ENCODE data around the gene ORMDL3.
"Not testable (repeated sequence)": the region's sequence is repeated elsewhere in the genome, so short reads cannot be mapped to it uniquely, and the experiment has no call there.

The ORMDL3 gene

DNA sequence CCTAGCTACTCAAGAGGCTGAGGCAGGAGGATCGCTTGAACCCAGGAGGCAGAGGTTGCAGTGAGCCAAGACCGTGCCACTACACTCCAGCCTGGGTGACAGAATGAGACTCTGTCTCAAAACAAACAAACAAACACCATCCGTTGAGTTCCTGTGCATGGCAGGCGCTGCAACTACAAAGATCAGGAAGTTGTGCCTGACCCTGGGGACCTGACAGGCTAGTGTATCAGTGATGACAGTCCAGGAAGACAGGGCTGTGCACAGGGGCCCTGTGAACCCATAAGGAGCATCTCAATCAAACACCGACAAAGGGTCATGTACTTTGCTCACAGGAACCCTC lies 21.1 kb upstream of the ORMDL3 start:
- DNase-seq: not testable (repeated sequence)

DNA sequence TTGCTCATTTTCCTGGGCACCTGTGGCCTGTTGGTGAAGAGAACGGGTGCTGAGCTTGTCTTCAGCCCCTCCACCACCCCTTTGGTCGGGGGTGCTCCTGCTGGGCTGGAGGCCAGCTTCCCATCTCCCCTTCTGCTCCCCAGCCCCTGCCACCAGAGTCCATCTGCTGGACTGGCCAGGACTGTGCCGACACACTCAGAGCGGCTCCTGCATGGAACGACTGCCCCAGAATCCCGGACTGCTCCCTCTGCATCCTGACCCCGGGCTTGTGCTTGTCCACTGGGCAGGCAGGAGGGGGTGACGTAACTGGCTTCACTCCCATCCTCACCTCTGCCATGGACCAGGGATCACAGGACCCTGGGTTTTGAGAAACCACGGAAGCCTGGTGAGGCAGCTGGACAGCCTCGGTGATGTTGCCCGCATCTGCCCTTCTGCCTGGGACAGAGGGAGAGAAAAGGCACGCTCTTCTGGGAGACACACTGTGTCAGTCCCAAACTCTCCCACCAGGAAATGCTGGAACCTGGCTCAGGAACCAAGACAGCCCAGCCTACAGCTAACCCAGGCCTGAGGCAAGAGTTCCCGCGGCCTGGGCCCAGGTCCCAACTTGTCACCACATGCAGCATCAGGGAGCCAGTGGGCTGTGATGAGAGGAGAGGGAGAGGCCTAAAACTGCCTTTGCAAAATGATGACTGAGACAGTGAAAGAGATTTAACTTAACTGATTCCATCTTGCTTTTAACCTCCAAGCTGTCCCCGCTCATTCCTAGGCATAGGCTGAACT lies 19.3 kb upstream of the ORMDL3 start:
- DNase-seq: no peak

DNA sequence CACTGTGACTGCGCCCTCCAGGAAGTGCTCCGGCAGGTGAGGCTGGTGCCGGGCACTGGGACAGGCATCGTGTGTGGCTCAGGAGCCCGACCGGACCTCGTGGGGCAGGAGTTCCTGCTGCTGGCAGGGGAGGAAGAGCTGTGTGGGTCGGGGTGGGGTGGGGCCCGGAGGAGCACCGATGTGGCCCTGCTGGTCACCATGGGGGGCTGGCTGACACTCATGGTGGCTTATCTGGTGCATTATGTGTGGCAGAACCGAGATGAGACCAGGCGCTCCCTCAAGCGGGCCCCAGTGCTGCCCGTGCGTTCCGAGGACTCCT lies 17.0 kb upstream of the ORMDL3 start:
- DNase-seq: no peak

DNA sequence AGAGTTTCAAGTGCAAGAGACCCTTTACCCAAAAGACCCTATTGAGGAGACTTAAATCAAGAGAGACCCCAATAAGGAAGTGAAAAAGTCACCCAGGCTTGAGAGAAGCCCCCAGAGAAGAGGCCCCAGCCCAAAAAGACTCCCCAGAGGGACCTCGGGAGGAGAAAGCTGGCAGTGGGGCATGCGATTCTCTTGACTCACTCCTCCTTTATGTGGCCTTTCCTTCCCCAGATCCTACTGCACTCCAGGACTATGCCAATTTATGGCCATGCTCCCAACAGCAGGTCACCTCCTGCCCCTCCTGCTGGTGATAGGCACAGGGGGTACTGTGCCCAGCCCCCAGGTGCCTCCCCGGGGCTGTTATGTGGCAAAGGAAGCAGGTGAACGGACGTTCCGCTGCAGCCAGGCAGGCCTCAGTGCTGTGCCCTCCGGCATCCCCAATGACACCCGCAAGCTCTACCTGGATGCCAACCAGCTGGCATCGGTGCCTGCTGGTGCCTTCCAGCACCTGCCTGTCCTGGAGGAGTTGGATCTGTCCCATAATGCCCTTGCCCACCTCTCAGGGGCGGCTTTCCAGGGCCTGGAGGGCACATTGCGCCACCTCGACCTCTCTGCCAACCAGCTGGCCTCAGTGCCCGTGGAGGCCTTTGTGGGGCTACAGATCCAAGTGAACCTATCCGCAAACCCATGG lies 16.4 kb upstream of the ORMDL3 start:
- DNase-seq: no peak

DNA sequence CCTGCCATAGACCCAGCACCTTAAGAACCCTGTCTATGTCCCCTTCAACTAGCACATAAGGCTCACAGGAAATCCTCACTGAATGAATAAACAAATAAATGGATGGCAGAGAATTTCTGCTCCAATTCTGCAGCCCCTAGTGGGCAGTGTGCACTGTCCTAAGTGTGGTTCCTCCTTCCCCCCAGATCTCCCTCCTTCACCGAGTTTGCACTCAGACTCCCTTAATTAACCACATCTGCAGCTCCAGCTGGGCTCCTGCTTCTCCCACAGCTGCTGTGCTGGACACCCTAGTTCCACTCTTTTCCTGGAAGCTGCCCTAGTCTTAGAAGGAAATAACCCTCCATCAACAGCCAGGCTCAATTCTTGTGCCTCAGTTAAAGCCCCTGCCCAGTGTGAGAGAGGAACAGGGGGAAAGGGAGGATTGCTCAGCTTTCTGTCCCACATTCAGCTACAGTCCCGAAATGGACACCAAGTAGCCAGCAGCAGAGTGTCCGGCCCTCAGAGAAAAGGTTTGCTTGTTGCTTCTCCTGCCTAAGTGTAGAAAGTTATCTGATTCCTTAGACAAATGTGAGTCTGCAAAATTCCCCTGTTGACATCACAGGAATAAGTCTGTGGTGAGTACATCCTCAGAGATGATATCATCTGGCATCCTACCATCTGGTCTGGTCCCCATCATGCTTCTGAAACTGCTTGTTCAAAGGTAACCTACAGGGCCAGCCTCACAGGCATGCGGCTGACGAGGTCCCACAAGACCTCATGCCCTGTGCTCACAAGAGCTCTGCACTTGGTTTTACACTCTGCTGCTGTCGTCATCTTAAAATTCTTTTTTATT lies 12.4 kb upstream of the ORMDL3 start:
- peak; percentile 64 for DNase-seq

DNA sequence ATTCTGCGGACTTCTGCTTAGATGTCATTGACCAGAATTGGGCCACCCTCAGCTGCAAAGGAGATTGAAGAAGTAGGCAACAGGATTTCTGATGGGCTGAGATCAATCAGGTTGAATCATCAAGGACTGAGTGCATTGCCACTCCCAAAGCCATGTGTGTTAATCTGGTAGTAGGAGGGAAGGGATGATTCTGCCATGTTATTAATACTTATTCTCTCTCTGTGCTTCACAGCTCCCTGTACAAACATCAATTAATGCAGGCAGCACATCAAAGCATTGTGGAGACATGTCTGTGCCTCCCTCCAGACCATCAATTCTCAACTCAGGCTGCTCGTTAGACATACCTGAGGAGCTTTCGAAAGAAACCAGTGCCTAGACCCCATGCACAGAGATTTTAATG lies 11.7 kb upstream of the ORMDL3 start:
- DNase-seq: no peak

DNA sequence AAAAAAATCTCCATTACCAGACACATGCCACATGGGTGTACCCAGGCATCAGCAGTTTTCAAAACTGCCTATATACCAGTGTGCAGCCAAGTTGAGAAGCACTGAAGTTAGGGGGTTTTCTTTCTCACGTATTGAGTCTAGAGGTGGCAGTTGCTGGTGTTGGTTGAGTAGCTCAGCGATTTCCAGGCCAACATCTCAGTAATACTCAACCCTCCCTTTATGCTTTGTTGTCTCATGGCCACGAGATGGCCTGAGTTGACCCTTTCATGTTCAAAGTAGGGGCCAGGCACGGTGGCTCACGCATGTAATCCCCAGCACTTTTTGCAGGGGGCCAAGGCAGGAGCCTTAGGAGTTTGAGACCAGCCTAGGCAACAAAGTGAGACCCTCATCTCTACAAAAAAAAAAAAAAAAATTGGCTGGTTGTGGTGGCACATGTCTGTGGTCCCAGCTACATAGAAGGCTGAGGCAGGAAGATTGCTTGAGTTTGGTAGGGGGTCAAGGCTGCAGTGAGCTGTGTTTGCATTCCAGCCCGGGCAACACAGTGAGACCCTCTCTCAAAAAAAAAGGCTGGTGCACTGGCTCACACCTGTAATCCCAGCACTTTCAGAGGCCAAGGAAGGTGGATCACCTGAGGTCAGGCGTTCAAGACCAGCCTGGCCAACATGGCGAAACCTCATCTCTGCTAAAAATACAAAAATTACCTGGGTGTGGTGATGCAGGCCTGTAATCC lies 10.9 kb upstream of the ORMDL3 start:
- DNase-seq: no peak

DNA sequence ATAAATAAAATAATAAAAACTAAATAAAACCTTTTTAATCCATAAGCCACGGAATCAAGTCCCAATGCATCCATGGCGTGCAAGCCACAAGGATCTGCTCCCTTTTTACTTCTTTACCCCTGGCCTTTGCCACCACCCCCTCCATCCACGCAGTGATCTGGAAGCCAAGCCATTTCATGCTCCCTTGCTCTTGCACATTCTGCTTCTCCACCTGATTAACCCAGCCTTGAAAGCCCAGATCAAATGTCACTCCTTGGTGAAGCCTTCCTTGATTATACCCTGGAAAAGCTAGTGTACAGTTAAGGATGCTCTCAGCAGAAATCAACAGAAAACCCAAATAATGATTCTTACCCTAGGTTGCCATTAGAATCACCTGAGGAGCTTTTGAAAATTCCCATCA lies 10.0 kb upstream of the ORMDL3 start:
- DNase-seq: no peak

DNA sequence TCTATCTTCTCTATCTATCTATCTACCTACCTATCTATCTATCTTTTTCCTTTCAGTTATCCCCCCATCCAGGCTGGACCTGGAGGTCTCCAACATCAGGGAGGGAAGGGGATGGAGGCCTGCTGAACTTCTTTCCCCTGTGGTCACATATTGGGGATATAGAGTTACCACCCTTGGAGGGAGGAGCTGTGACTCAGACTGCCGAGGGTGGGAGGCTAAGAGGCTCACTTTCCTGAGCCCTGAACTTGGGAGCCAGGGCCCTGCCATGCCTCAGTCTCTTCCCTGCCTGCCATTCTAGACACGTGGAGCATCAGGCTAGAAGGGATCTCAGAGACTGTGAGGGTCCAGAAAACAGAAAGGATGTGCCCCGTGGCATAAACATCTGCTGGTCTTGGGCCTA lies 8.5 kb upstream of the ORMDL3 start:
- DNase-seq: no peak

DNA sequence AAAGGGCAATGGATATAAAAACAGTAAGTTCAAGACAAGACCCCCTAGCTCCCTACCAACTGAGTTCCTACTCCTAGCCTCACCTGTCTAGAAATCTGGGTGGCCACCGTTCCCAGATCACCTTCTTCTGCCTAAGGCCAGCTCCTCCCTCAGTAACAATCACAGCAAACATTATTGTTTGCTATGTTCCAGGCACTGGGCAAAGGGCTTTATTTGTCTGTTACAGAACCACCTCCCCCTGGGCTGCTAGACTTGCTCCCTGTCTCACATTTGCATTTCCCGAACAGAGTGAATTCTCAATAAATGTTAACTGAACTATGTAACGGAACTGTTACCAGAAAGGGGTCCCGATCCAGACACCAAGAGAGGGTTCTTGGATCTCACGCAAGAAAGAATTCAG lies 6.9 kb upstream of the ORMDL3 start:
- no peak for DNase-seq

DNA sequence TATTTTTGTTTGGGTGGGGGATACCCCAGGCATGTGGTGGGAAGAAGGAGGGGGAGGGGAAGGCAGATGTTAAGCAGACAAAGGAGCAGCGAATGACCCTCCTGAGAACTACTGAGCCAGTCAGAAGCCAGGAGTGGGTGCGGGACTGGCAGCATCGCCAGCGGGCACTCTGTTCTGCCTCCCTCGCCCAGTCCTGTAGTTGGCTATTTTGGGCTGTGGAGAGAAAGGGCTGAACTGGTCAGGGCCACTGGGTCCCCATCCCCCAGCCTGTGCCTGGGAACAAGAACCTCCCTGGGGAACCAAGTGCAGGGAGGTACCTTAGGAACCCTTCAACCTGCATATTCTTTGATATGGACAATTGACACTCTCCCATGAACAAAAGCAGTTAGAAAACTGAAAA lies 6.5 kb upstream of the ORMDL3 start:
- no peak for DNase-seq

DNA sequence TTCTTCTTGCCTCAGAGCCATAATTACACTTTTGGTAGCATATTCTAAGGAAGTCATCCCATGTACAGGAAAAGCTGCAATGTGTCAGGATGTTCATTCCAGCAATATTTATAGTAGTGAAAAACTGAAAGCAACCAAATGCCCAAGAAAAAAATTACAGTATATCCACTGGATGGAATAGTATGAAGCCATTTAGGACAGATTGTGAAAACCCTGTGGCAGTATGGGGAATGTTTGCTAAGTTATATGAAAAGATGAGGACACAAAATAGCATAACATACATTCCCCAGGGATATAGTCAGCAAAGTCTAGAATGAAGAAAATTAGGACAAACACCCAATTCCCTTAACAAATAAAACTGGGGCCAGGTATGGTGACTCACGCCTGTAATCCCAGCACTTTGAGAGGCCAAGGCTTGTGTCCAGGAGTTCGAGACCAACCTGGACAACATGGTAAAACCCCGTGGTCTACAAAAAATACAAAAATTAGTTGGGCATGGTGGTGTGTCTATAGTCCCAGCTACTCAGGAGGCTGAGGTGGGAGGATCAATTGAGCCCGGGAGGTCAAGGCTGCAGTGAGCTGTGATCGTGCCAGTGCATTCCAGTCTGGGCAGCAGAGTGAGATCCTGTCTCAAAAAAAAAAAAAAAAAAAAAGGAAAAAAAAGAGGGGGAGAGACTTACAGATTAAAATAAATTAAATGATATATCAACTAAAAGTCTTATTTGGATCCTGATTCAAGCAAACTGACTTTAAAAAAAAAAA lies 2.4 kb upstream of the ORMDL3 start:
- DNase-seq: no peak

DNA sequence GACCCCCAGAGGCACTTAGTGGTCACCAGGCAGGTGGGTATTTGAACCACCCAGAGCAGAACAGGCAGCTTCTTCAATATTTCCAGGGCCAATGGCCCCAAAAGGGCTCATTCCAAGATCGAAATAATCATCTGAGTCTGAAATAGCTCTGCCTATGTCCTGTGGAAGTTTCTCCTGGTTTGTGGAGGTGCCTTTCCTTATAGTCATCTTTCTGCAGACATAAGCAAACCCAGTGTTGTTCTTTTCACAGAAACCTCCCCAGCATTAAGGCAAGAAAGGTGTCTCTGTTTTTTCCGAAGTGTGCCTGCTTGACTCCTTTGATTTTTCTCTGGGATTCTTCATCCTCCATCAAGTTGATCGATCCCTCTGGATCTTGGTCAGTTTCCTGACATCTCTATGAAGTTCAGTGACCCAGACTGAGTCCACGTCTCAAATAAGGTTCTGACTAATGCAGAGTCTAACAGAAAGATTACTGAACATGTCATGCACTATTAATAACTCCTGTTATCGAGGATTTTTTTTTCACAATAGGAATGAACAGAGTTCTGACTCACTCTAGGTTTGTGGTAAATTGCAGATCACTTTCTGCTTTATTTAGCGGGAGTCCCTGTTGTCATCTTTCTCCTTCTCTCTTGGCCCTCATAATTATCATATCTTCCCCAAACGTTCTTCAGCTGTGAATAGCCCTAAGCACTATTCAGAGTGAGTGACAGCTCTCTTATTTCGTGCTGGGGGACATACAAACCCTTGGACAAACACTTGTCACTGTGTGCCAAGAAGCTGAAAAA lies 1.7 kb upstream of the ORMDL3 start:
- peak; percentile 93 for DNase-seq

DNA sequence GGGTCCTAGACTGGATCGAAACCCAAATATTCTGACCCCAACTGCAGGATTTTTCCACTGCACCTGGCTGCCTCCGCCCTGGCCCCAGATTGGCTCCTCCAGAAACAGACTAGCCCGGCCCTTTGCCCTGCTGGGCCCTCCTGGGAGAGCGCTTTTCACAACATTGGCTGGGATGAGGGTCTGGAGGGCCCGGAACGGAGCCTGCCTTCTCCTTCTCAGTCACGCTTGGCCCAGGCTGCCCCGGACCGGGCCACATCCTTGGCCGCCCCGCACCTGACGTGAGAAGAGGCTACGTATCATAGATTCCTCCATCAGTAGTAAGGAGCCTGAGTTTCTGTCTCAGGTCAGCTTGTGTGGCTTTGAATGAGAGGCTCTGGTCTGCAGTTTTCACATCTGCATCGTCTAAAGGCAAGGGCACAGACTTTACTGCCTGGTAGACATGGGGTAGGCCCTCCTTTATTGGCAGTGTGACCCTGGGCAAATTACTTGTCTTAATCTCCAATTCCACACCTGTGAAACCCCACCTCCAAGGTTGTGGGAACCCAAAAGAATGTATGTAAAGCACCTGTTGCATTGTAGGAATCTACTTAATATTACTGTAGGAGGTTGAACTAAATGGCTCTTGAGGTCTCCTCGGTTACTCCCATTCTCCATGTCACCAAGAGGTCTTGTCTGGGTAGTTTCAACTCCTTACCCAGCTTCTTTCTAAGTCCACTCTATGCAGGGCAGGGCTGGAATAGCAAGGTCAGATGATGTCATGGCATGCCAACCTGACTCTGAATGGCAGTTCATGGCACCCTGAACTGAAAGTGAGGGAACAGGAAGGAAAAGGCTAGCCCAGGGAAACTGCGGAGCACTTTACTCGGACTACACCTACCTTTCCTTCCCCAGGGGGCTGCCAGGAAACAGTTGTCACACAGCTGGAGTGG lies 792 bp upstream of the ORMDL3 start:
- no peak for DNase-seq

DNA sequence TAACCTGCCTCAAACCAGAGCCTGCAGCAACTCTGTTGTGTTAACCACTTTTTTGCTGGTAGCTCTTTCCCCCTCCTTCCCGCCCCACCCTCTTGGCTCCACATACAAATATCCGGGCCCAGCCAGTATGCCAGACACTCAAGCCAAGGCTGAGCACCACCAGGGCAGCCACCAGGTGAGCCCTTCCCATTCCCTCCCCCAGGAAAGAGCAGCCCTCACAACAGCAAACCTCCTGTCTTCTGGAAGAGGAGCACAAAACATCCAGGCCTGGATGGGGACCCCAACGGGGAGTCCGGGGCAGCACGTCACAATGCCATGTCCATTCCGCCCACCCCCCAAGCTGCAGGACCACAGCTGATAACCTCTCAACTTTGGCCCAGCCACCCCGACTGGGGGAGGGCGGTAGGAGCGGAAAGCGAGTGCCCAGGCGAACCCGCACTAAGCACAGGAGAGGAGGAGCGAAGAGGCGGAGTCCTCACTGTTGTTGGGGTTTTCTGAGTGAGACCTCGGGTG lies 757 bp downstream of the ORMDL3 start:
- peak; percentile 35 for DNase-seq

DNA sequence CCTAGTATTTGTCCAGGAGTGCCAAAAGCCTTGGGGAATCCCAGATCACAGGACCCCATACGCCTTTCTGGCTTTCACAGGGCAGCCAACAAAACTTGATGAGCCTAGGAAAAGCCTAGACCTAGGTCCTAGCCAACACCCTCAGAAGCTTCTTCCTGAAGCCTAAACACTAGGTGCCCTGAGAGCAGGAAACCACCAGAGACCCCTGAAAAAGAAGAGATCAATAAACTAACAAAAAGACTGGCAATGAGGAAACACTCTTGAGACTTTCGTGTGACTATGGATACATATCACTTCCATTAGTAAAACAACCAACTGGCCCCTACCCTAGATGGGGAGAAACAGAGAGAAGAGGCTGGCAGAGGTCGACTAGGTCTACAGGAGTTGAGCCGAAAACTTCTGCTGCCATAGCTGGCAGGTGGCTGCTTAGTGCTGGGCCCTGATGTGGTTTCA lies 1.2 kb downstream of the ORMDL3 start:
- no peak for DNase-seq

DNA sequence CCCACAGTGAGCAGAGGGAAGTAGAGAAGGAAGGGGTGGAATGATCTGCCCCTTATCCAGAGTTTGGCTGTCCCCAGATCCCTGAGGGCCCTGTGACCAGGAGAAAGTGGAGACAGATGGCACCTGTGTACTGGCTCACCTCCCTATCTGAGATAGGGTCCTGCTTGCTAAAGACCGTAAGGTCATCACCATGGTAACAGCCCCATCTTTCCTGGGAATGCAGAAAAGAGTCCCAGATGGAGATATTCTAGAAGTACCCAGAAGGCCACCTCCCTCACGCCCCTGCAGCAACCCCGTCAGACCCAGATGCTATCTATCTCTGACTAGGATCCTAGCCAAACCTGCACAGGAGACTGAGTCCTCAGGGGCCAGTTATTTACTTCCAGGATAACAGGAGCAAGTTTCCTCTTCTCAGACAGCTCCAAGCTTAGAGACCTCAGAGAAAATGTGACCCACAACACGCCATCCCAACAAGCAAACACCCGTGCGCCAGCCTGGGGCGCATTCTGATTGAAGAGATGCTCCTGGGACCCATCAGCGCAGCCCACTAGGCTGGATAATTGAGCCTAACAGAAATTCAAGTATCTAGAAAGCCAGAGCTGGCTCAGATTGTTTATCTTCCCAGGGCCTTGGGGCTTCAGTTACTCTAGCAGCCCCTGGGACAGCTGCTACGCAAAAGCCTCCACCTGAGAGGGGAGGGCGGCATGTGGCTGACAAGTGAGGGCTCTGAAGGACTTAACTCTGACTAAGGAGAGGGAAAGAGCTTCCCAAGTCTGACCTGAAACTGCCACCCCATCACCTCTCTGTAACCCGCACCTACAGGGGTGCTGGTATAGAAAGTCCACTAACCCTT lies 1.9 kb downstream of the ORMDL3 start:
- DNase-seq: no peak

DNA sequence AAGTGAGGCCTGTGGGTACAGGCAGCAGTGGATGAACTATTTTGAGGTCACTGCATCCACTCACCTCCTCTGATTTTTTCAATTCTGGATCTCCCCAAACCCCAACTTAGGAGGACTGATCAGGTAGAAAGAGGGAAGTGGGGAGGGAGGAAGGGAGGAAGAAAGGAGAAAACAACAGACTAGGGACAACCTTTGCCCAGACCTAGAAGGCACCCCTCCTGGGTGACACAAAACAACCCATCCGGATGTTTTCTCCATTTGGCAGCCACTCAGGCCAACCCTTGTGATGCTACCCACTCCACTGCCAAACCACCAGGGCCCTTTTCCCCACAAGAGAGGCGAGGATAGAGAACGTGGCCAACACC lies 2.7 kb downstream of the ORMDL3 start:
- DNase-seq: no peak

Data from MV-4-11 (cell line).